Endometrial microvascular endothelial cells (primary cell): Measurements from ENCODE around the gene FIGN. TPM values are rescaled to one million over a fixed set of nuclear protein-coding genes. Genes with fewer than 3 reads are reported as not detected.

Experiments used
- in situ Hi-C: cut with HindIII; loops from 2 replicates; pipeline ENCODE4 v1.10.0; 2017; ENCODE audit warnings: low sequenced_read_pairs, low pct_unique_long_range_greater_than_20kb; ENCODE audit errors: inconsistent ontology term
- total RNA-seq: library from RNA; depleted of rRNA; stranded (reverse); fragments of >200 nt; gene quantifications from one replicate; pipeline ENCODE4 v1.2.3, GENCODE V29; 2015; ENCODE audit errors: inconsistent ontology term

FIGN gene
- total RNA-seq, 1 donor from 2014 or later, result 1.7 TPM

- in situ Hi-C loops, result no loop called here
These were observed 54.1 kb downstream of the FIGN start for GRCh38 chr2:163681745-163682144.

GRCh38 chr2:163675388-163675787 is 60.4 kb downstream of the FIGN start:
- in situ Hi-C loops, result no loop called here

GRCh38 chr2:163673522-163673921 is 62.3 kb downstream of the FIGN start:
- in situ Hi-C loops, result no loop called here

DNA sequence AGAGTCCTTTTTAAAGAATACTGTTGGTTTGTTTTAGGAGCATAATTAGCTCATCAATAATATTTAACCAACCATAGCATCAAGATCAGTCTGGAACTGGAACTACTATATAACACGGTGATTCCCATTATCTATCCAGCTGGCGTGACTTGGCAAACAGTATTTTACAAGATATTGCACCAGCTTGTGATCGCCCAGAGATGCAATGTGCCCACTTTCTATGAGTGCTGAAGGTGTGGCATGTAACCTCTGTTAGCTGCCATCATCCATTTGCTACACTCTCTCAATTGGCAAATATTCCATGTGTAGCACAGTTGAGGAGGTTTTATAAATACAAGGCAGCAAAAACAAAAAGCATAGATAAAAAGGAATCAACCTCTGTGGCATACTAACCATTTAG is 64.9 kb downstream of the FIGN start:
- in situ Hi-C loops, result no loop called here

GRCh38 chr2:163669506-163669905 is 66.3 kb downstream of the FIGN start:
- in situ Hi-C loops, result no loop called here

DNA sequence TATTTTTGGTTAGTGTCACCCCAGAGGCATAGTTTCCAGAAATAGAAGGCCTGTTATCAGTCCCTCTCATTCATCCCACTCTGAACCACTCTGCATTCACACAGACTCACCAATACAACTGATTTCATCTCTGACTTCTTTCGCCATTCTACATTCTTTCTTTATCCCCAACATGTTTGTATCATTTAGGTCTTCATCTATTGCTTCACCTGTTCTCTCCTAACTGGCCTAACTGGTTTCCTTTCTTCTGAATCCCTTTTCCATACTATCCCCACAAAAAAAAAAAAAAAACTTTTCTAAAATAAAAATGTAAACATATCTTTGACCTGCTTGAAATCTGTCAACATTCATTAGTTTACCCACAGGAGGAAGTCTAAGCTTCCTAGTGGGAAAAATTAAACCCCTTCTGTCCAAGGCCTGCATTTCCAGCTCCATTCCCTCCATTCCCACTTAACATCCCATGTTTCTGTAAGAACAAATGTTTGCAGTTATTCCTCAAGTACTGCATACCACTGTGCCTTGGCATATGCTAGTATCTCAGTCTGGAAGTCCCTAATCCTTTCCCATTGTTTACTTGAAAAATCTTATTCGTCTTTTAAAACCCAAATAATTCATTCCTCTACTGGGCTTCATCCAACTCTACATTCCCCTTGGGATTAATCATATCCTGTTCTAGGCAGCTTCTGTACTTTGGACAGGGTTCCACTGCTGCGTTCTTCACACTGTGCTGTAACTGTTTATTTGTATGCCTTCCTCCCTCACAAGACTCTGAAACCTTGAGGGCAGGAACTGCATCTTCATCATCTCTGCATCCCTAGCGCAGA is 68.5 kb downstream of the FIGN start:
- in situ Hi-C loops, result no loop called here

DNA sequence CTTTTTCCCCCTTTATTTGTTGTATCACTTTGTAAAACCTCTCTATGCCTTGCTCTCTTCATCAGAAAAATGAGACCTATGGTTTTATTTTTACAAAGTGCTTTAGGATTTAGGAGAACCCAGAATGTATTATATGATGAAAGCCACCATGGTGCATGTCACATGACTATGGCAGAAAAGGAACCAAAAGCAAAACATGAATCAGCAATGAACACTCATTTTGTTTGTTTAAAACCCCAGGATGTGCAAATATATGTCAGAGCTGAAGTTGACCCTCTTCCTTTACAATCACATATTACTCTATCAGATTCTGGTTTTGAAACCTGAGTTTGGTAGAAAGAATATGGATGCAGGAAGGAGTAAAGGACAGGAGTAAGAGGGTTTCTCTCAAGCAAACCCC is 70.0 kb downstream of the FIGN start:
- in situ Hi-C loops, result no loop called here

- in situ Hi-C loops, result no loop called here
These were observed 70.8 kb downstream of the FIGN start for GRCh38 chr2:163665051-163665450.

DNA sequence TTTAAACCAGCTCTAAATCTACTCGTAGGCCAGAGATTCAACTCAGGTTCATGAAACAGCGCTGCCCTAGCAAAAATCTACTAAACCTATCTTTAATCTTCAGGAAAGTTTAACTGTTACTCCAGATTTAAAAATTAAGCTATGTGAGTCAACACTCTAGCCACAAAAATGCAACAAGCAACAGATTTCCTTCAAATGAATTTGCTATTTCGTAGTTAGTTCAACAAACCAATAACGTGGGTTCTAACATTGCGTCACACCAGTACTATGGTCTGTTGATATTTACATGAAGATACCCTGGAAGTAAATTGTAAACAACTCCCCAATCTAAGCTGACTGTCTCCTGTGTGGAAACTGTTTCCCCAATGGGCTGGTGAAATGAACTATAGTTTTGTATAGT is 71.2 kb downstream of the FIGN start:
- in situ Hi-C loops, result no loop called here

GRCh38 chr2:163662141-163662780 is 73.5 kb downstream of the FIGN start:
- in situ Hi-C loops, result no loop called here

- in situ Hi-C loops, result no loop called here
These were observed 76.6 kb downstream of the FIGN start for GRCh38 chr2:163659224-163659623.

GRCh38 chr2:163658556-163658955 is 77.3 kb downstream of the FIGN start:
- in situ Hi-C loops, result no loop called here

GRCh38 chr2:163657281-163657656 is 78.5 kb downstream of the FIGN start:
- in situ Hi-C loops, result no loop called here

GRCh38 chr2:163656622-163657280 is 79.1 kb downstream of the FIGN start:
- in situ Hi-C loops, result no loop called here

- in situ Hi-C loops, result no loop called here
These were observed 80.1 kb downstream of the FIGN start for GRCh38 chr2:163655667-163656066.

GRCh38 chr2:163652751-163653150 is 83.1 kb downstream of the FIGN start:
- in situ Hi-C loops, result no loop called here

- in situ Hi-C loops, result no loop called here
These were observed 86.7 kb downstream of the FIGN start for GRCh38 chr2:163649080-163649479.

- in situ Hi-C loops, result no loop called here
These were observed 88.5 kb downstream of the FIGN start for GRCh38 chr2:163647300-163647699.

GRCh38 chr2:163646687-163647086 is 89.1 kb downstream of the FIGN start:
- in situ Hi-C loops, result no loop called here

DNA sequence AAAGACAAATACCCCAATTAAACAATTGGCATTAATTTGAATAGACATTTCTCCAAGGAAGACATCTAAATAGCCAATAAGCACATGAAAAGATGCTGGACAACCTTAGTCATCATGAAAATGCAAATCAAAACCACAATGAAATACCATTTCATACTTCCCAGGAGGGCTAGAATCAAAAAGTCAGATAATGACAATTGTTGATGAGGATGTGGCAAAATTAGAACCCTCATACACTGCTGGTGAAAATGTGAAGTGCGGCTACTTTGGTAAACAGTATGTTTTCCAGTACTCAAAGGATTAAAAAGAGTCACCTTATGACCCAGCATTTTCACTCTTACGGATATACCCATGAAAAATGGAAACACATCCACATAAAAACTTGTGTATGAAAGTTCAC is 91.6 kb downstream of the FIGN start:
- in situ Hi-C loops, result no loop called here
